Activated naive CD8-positive, alpha-beta T cell treated with anti-CD3 and anti-CD28 coated beads, Interleukin-2, amount 10 ng/mL, durations not matched to agents 7 days and 5 days (primary cell): ENCODE data around the gene LINGO3. TPM values are rescaled to one million over a fixed set of nuclear protein-coding genes. Genes with fewer than 3 reads are reported as not detected.
"Not testable (repeated sequence)": the region's sequence is repeated elsewhere in the genome, so short reads cannot be mapped to it uniquely, and the experiment has no call there.

Experiments
- ATAC-seq: fragments of 150-1000 bp; cut with Tn5 transposase; one replicate; pipeline ENCODE4 v1.10.0; 2021; ENCODE audit warnings: low read depth, moderate library complexity
- POLR2A ChIA-PET: fragments of 350-600 bp; sonication (Branson Sonifier 250); formaldehyde crosslinking; loops from one replicate; lab custom pipeline; 2021; ENCODE audit warnings: antibody characterized with exemption; lab: Charles Lee
- DNase-seq: peaks from one replicate; pipeline ENCODE4 v3.0.0; 2021
- H3K27ac Mint-ChIP-seq: one replicate; pipeline ENCODE4 v1.8.0; 2022; ENCODE audit warnings: mild to moderate bottlenecking, mixed read lengths
- H3K27me3 Mint-ChIP-seq: one replicate; pipeline ENCODE4 v1.8.0; 2022; ENCODE audit warnings: mild to moderate bottlenecking, moderate library complexity, mixed read lengths
- H3K36me3 Mint-ChIP-seq: one replicate; pipeline ENCODE4 v1.8.0; 2021; ENCODE audit warnings: mild to moderate bottlenecking, mixed read lengths
- H3K4me1 Mint-ChIP-seq: one replicate; pipeline ENCODE4 v1.8.0; 2021; ENCODE audit warnings: mixed read lengths
- H3K4me3 Mint-ChIP-seq: one replicate; pipeline ENCODE4 v1.8.0; 2022; ENCODE audit warnings: mild to moderate bottlenecking, moderate library complexity, mixed read lengths
- H3K9me3 Mint-ChIP-seq: one replicate; pipeline ENCODE4 v1.8.0; 2021; ENCODE audit warnings: mixed read lengths
- total RNA-seq, 2 experiments: library from RNA; stranded (reverse); gene quantifications; one replicate each; pipeline ENCODE4 v1.2.3, GENCODE V29; 2021

Gene LINGO3
- total RNA-seq, result under 1 TPM; 0.69 to 0.82 TPM

DNA sequence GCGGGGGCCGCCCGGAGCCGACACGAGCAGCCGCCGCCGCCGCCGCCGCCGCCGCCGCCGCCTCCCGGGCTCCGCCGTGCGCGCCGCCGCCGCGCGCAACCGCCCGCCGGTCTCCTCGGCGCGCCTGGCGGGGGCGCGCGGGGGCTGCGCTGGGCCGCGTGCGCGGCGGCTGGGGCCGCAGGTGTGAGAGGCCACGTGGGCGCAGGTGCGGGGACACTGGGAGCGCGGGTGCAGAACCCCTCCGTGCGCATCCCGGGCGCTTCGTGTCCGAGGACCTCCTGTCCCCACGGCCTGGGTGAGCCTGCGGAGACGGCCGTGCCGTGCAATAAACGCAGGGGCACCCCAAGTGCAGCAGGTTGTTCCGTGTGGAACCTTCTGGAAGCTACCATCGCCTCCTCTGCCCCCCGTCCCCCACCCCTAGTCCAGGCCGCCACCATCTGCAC lies at the start of gene LINGO3:
LINGO3 (minus strand) TSS at position 41 of the 443 bp plus-strand sequence. CDS start 16,378 bp downstream, outside the sequence.
- no peaks in the 10 kb centered on the region for H3K36me3 Mint-ChIP-seq
- POLR2A ChIA-PET, result no interaction called here
- no peak for ATAC-seq

GRCh38 chr19:2356036-2356646 lies 48.2 kb upstream of the LINGO3 start:
- POLR2A ChIA-PET, result interaction anchor here (0.7 kb wide), 1 partner anchor 1729 kb away, joined by 3 read pairs; no protein-coding TSS in a partner anchor
- Mint-ChIP-seq H3K36me3 (no peaks in the 10 kb centered on the region), H3K4me3 (no peak overlapping the region), H3K4me1 (no peaks in the 10 kb centered on the region), H3K27ac (no peak overlapping the region), H3K27me3 (peaks cover 13% of the 10 kb centered on the region), H3K9me3 (peaks cover 5% of the 10 kb centered on the region)
- DNase-seq, result no peak
- ATAC-seq, result no peak

More for the DNA sequence above, at the start of gene LINGO3:
- no peak for DNase-seq
- Mint-ChIP-seq H3K4me3 (peak within 1 kb of the TSS; percentile 60), H3K27me3 (peaks cover 68% of the 10 kb centered on the region), H3K27ac (no peak within 1 kb of the TSS), H3K4me1 (peaks cover 2% of the 10 kb centered on the region), H3K9me3 (no peaks in the 10 kb centered on the region)

DNA sequence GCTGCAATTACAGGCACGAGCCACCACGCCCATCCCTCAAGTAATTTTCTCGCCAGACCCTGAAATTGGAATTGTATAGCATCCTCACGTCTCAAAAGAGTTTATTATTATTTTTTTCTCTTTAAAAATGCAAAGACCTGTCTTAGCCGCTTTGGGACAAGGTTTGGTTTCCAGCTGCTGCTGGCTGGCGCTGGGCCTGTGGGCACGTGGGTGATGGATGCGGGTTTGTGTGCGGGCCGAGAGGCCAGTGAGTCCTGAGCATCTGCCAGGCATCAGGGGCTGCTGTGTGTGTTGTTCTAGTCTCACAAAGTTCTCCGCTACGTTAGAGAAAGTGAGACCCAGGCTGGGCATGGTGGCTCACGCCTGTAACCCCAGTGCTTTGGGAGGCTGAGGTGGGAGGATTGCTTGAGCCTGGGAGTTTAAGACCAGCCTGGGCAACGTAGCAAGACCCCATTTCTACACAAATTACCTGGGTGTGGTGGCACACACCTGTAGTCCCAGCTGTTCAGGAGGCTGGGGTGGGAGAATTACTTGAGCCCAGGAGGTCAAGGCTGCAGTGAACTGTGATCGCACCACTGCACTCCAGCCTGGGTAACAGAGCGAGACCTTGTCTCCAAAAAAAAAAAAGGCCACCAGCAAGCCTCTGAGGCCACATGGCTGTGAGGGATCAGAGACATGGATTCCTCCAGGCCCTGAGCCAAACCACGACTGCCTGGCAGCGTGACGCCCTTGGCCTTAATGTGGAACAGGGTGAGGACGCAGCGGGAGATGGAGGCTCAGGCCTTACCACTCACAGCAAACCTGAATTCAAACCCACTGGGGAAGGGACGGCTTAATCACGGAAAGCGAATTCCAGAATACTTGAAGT lies 47.4 kb upstream of the LINGO3 start:
- peaks cover 5% of the 10 kb centered on the region for H3K9me3 Mint-ChIP-seq
- DNase-seq, result no peak
- H3K4me1 Mint-ChIP-seq, result no peaks in the 10 kb centered on the region
- ATAC-seq, result no peak
- H3K4me3 Mint-ChIP-seq, result no peak overlapping the region
- H3K27ac Mint-ChIP-seq, result no peak overlapping the region
- H3K27me3 Mint-ChIP-seq, result peaks cover 9% of the 10 kb centered on the region
- H3K36me3 Mint-ChIP-seq, result no peaks in the 10 kb centered on the region
- POLR2A ChIA-PET, result interaction anchor here (0.7 kb wide), 1 partner anchor 1729 kb away, joined by 3 read pairs; no protein-coding TSS in a partner anchor

GRCh38 chr19:2354670-2355069 lies 46.7 kb upstream of the LINGO3 start:
- no peaks in the 10 kb centered on the region for H3K36me3 Mint-ChIP-seq
- DNase-seq, result no peak
- no peak overlapping the region for H3K4me3 Mint-ChIP-seq
- peaks cover 8% of the 10 kb centered on the region for H3K27me3 Mint-ChIP-seq
- POLR2A ChIA-PET, result no interaction called here
- ATAC-seq, result no peak
- H3K4me1 Mint-ChIP-seq, result no peaks in the 10 kb centered on the region
- no peak overlapping the region for H3K27ac Mint-ChIP-seq
- H3K9me3 Mint-ChIP-seq, result peaks cover 5% of the 10 kb centered on the region

DNA sequence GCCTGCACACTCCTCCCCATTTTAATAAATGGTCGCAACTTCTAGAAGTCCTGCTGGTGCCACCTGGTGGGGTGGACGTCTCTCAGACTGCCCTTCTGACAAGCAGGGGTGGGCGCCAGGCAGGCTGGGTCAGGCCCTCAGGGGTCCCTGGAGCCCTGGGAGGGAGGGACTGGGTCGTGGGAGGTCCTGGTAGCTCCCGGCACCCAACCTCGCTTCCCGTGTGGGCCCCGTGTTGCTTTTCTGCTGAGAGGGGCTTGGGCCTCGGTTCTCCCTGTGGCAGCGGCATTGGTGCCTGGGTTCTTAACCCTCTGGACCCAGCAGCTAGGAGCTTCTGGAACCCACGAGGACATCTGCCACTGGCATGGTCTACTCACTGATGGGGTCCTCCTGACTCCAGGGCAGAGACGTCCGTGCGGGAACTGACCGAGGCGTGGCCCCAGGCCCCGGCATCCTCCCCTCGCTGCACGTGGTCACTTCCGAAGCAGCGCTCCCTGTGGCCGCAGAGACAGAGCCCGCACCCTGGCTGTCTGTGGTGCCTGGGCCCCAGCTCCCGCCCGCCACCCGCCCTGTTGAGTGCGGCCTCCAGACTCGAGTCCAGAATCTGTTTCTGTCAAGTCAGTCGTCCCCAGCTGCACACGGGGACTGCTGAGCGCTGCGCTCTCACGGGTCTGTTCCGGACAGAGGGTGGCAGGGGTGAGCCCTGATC lies 46.1 kb upstream of the LINGO3 start:
- DNase-seq, result no peak
- H3K27ac Mint-ChIP-seq, result no peak overlapping the region
- POLR2A ChIA-PET, result no interaction called here
- H3K27me3 Mint-ChIP-seq, result peaks cover 6% of the 10 kb centered on the region
- H3K4me1 Mint-ChIP-seq, result no peaks in the 10 kb centered on the region
- H3K9me3 Mint-ChIP-seq, result peaks cover 5% of the 10 kb centered on the region
- ATAC-seq, result no peak
- H3K4me3 Mint-ChIP-seq, result no peak overlapping the region
- H3K36me3 Mint-ChIP-seq, result no peaks in the 10 kb centered on the region

DNA sequence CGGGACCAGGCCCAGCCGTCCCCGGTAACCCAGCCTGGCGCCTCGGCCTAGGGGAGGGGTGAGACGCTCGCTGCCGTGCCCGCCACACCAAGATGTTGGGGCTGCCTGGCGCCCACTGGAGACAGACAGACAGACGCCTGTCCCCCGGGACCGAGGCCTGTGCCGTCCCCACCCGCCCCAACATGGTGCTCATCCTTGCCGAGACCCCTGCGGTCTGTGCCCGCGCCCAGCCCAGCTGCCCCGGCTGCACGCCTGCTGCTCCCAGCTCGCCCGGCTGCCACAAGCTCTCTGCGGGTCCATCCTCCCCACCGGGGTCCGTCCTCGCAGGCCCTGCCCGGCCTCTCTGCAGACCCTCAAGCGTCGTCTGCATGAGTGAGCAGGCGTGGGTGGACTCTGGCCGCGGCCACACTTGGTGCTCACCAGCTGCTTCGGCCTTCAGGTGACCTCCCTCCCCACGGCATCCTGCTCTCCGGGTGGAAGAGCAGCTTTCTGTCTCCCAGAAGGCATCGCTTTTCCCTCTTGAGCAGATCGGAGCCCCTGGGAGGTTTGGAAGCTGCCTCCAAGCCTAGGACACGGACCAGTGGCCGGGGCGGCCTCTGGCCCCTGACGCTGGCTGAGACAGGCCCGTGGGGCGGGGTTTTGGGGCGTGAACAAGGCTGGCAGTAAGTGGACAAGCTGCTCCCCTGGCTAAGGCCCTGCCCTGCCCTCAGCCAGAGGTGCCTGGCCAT lies 45.4 kb upstream of the LINGO3 start:
- H3K36me3 Mint-ChIP-seq, result no peaks in the 10 kb centered on the region
- POLR2A ChIA-PET, result no interaction called here
- ATAC-seq, result no peak
- no peak for DNase-seq
- no peaks in the 10 kb centered on the region for H3K4me1 Mint-ChIP-seq
- H3K27ac Mint-ChIP-seq, result no peak overlapping the region
- H3K27me3 Mint-ChIP-seq, result no peaks in the 10 kb centered on the region
- H3K9me3 Mint-ChIP-seq, result peaks cover 5% of the 10 kb centered on the region
- no peak overlapping the region for H3K4me3 Mint-ChIP-seq

GRCh38 chr19:2352121-2352520 lies 44.2 kb upstream of the LINGO3 start:
- Mint-ChIP-seq H3K36me3 (no peaks in the 10 kb centered on the region), H3K27ac (no peak overlapping the region), H3K4me3 (no peak overlapping the region), H3K4me1 (no peaks in the 10 kb centered on the region), H3K27me3 (no peaks in the 10 kb centered on the region), H3K9me3 (peaks cover under 1% of the 10 kb centered on the region)
- POLR2A ChIA-PET, result no interaction called here
- DNase-seq (no peak), ATAC-seq (no peak)

- H3K36me3 Mint-ChIP-seq, result no peaks in the 10 kb centered on the region
- POLR2A ChIA-PET, result no interaction called here
- ATAC-seq (no peak), DNase-seq (no peak)
- H3K27ac Mint-ChIP-seq, result no peak overlapping the region
- H3K4me1 Mint-ChIP-seq, result no peaks in the 10 kb centered on the region
- no peaks in the 10 kb centered on the region for H3K9me3 Mint-ChIP-seq
- no peak overlapping the region for H3K4me3 Mint-ChIP-seq
- H3K27me3 Mint-ChIP-seq, result no peaks in the 10 kb centered on the region
Observed at GRCh38 chr19:2351591-2351990, 43.6 kb upstream of the LINGO3 start.

GRCh38 chr19:2350656-2351055 lies 42.7 kb upstream of the LINGO3 start:
- Mint-ChIP-seq H3K4me3 (no peak overlapping the region), H3K36me3 (no peaks in the 10 kb centered on the region), H3K4me1 (no peaks in the 10 kb centered on the region), H3K27ac (no peak overlapping the region), H3K9me3 (no peaks in the 10 kb centered on the region), H3K27me3 (no peaks in the 10 kb centered on the region)
- POLR2A ChIA-PET, result no interaction called here
- DNase-seq (no peak), ATAC-seq (no peak)

DNA sequence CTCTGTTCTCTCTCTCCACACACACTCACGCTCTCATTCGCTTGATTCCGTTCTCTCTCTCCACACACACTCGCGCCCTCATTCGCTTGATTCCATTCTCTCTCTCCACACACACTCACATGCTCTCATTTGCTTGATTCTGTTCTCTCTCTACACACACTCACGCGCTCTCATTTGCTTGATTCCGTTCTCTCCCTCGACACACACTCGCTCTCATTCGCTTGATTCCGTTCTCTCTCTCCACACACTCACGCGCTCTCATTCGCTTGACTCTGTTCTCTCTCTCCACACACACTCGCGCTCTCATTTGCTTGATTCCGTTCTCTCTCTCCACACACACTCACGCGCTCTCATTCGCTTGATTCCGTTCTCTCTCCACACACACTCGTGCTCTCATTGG lies 41.9 kb upstream of the LINGO3 start:
- ATAC-seq, H3K4me3 Mint-ChIP-seq, H3K27ac Mint-ChIP-seq, DNase-seq, H3K9me3 Mint-ChIP-seq, H3K4me1 Mint-ChIP-seq, H3K36me3 Mint-ChIP-seq, H3K27me3 Mint-ChIP-seq, POLR2A ChIA-PET: not testable (repeated sequence)

DNA sequence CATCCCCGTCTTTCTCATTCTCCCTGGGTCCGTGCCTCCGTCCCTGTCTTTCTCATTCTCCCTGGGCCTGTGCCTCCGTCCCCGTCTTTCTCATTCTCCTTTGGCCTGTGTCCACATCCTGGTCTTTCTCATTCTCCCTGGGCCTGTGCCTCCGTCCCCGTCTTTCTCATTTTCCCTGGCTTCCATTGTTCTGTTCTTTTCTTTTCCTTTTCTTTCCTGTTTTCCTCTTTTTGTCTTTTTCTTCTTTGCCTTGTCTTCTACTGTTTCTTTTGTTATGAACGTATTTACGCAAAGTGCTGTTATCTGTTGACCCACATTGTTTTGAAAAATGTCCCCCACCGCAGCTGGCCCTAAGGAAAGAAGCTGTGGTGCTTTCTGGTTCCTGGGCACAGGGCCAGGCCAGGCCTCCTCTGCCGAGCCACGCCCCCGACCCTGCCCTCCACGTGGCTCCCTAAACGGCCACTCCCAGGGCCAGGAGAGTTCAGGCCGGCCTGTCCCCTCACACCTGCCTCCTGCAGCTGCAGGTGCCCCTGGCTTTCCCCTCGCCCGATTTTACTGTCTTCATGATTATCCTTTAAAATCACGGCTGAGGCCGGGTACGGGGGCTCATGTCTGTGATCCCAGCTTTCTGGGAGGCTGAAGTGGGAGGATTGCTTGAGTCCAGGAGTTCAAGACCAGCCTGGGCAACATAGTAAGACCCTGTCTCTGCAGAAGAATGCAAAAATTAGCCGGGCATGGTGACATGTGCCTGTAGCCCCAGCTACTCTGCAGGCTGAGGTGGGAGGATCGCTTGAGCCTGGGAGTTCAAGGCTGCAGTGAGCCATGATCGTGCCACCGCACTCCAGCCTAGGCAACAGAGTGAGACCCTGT lies 38.1 kb upstream of the LINGO3 start:
- ATAC-seq, result no peak
- H3K27ac Mint-ChIP-seq, result no peak overlapping the region

GRCh38 chr19:2345076-2345475 lies 37.1 kb upstream of the LINGO3 start:
- no peak for ATAC-seq
- no peak for DNase-seq
- no peaks in the 10 kb centered on the region for H3K4me1 Mint-ChIP-seq
- no peak overlapping the region for H3K27ac Mint-ChIP-seq
- H3K9me3 Mint-ChIP-seq, result no peaks in the 10 kb centered on the region
- no peaks in the 10 kb centered on the region for H3K36me3 Mint-ChIP-seq
- H3K4me3 Mint-ChIP-seq, result no peak overlapping the region
- H3K27me3 Mint-ChIP-seq, result no peaks in the 10 kb centered on the region
- POLR2A ChIA-PET, result no interaction called here

More for the DNA sequence above, 38.1 kb upstream of the LINGO3 start:
- H3K4me3 Mint-ChIP-seq, result no peak overlapping the region
- no peaks in the 10 kb centered on the region for H3K9me3 Mint-ChIP-seq
- H3K4me1 Mint-ChIP-seq, result no peaks in the 10 kb centered on the region
- no peaks in the 10 kb centered on the region for H3K27me3 Mint-ChIP-seq
- no peak for DNase-seq
- no peaks in the 10 kb centered on the region for H3K36me3 Mint-ChIP-seq
- POLR2A ChIA-PET, result no interaction called here
